ENCODE results near the gene STK40. TPM values are rescaled to one million over a fixed set of nuclear protein-coding genes. Genes with fewer than 3 reads are reported as not detected.
A peak's percentile ranks its signal among the peaks of the same experiment; 100 is the strongest.

Gene STK40
- polyA plus RNA-seq, 3 donors: 40.2 to 65.9 (median 55.8) TPM

DNA sequence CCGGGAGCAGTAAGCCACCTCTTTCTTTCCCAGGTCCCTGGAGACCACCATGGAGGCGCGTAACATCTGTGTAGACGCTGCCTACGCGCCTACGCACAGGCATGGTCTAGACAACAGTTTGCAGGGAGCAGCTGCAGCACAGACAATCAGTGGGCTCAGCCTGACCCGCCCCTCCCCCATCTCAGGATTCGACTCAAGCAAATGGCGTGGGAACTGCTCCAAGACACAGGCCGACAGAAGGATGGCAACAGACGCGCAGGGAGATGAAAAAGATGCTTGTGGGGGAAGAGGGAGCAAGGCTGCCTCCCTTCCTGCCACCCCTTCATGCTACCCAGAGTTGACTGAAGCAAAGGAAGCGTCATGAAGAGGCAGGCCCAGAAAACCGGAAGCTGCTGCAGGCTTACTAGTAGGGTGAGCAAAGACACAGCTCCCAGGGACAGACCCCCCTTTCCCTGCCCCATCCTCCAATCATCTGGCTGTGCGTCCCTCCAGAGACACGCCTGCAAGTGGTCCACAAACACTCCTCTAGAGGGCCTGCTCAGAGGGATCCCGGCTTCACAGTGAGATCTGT, 19.5 kb downstream of the STK40 start:
- TF ChIP-seq, protein P1, sequence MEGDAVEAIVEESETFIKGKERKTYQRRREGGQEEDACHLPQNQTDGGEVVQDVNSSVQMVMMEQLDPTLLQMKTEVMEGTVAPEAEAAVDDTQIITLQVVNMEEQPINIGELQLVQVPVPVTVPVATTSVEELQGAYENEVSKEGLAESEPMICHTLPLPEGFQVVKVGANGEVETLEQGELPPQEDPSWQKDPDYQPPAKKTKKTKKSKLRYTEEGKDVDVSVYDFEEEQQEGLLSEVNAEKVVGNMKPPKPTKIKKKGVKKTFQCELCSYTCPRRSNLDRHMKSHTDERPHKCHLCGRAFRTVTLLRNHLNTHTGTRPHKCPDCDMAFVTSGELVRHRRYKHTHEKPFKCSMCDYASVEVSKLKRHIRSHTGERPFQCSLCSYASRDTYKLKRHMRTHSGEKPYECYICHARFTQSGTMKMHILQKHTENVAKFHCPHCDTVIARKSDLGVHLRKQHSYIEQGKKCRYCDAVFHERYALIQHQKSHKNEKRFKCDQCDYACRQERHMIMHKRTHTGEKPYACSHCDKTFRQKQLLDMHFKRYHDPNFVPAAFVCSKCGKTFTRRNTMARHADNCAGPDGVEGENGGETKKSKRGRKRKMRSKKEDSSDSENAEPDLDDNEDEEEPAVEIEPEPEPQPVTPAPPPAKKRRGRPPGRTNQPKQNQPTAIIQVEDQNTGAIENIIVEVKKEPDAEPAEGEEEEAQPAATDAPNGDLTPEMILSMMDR (IDR thresholded peaks at IDR 0.05): no peak

DNA sequence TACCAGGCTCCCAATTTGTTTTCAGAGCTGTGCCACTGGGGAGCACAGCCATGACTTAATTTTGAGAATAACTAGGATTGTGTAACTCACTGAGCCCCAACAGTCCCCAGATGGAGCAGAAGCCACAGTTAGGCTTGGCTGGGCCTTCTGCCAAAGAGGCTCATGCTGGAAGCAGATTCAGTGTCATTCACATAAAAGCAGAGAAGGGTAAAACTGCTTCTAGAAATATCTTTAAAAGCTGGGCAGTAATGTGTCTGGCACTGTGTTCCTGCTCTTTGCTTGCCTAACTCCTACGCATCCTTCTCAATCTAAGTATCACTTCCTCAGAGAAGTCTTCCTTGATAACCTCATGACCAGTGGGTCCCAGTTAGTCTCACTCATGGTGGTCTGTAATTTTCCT, 20.3 kb downstream of the STK40 start:
- H3K27ac Mint-ChIP-seq: peak overlapping the region; percentile 91 to 96 (median 93)
- Histone ChIP-seq H3K27ac (ENCODE audit: low read depth in 1 of 2, low read length in 2 of 2) (peak overlapping the region; percentile 62 to 86), H3K79me2 (ENCODE audit: insufficient read depth, low read length) (peaks cover 53% of the 10 kb centered on the region), H3K27me3 (ENCODE audit: control insufficient read depth in 2 of 2, insufficient read depth in 2 of 2, low read length in 2 of 2) (no peaks in the 10 kb centered on the region), H3K36me3 (replicated peaks in 1 of 2; ENCODE audit: control insufficient read depth in 1 of 2, insufficient read depth in 2 of 2, low read length in 2 of 2) (peaks cover 20 to 46% of the 10 kb centered on the region in 2 donors), H3K4me3 (replicated peaks in 1 of 3; ENCODE audit: low read depth in 2 of 3, low read length in 3 of 3) (no peak overlapping the region), H4K20me1 (ENCODE audit: insufficient read depth, low read length) (peaks cover 60% of the 10 kb centered on the region), H3K9ac (ENCODE audit: insufficient read depth, low read length, poor library complexity, severe bottlenecking) (no peak overlapping the region), H3K4me2 (replicated peaks; ENCODE audit: extremely low read depth, low read length, poor library complexity, severe bottlenecking) (peak overlapping the region; percentile 41), H3K4me1 (ENCODE audit: control insufficient read depth in 1 of 2, insufficient read depth in 2 of 2, low read length in 2 of 2) (peaks cover 42 to 46% of the 10 kb centered on the region in 2 donors), H3K9me3 (replicated peaks in 1 of 2; ENCODE audit: control insufficient read depth in 1 of 2, insufficient read depth in 1 of 2, low read length in 2 of 2) (no peaks in the 10 kb centered on the region), H2AFZ (ENCODE audit: insufficient read depth, low read depth, low read length, poor library complexity, severe bottlenecking) (no peak overlapping the region)
- H3K9me3 Mint-ChIP-seq: peaks cover 0 to 1% (median 0%) of the 10 kb centered on the region in 7 donors
- 0% methylated on average over 1 of the region's 1 CpG for WGBS (ENCODE audit: insufficient coverage)
- H3K27me3 Mint-ChIP-seq (ENCODE audit: low read depth in 3 of 3): no peaks in the 10 kb centered on the region
- no peak overlapping the region for H3K4me3 Mint-ChIP-seq
- DNase-seq: peak; percentile 21 to 56 (median 43)
- H3K4me1 Mint-ChIP-seq: peaks cover 44% of the 10 kb centered on the region
- TF ChIP-seq, protein P1 (IDR thresholded peaks at IDR 0.05): no peak
- peaks cover 48 to 58% of the 10 kb centered on the region in 2 donors for H3K36me3 Mint-ChIP-seq
- intact Hi-C loops (cut with micrococcal nuclease): no loop called here

More for the DNA sequence above, 19.5 kb downstream of the STK40 start:
- Mint-ChIP-seq H3K36me3 (peaks cover 43 to 50% of the 10 kb centered on the region in 2 donors), H3K27me3 (ENCODE audit: low read depth in 3 of 3) (no peaks in the 10 kb centered on the region), H3K27ac (peak overlapping the region; percentile 91 to 96 (median 93)), H3K9me3 (peaks cover 0 to 1% (median 0%) of the 10 kb centered on the region in 7 donors), H3K4me3 (peak overlapping the region; percentile 27 to 64), H3K4me1 (peaks cover 50% of the 10 kb centered on the region)
- intact Hi-C loops (cut with micrococcal nuclease): no loop called here
- Histone ChIP-seq H3K4me1 (ENCODE audit: control insufficient read depth in 1 of 2, insufficient read depth in 2 of 2, low read length in 2 of 2) (peaks cover 50 to 54% of the 10 kb centered on the region in 2 donors), H3K4me2 (replicated peaks; ENCODE audit: extremely low read depth, low read length, poor library complexity, severe bottlenecking) (peak overlapping the region; percentile 41), H3K36me3 (replicated peaks in 1 of 2; ENCODE audit: control insufficient read depth in 1 of 2, insufficient read depth in 2 of 2, low read length in 2 of 2) (peaks cover 15 to 40% of the 10 kb centered on the region in 2 donors), H3K79me2 (ENCODE audit: insufficient read depth, low read length) (peaks cover 59% of the 10 kb centered on the region), H3K9ac (ENCODE audit: insufficient read depth, low read length, poor library complexity, severe bottlenecking) (no peak overlapping the region), H2AFZ (ENCODE audit: insufficient read depth, low read depth, low read length, poor library complexity, severe bottlenecking) (no peak overlapping the region), H3K27me3 (ENCODE audit: control insufficient read depth in 2 of 2, insufficient read depth in 2 of 2, low read length in 2 of 2) (no peaks in the 10 kb centered on the region), H3K9me3 (replicated peaks in 1 of 2; ENCODE audit: control insufficient read depth in 1 of 2, insufficient read depth in 1 of 2, low read length in 2 of 2) (no peaks in the 10 kb centered on the region), H4K20me1 (ENCODE audit: insufficient read depth, low read length) (peaks cover 53% of the 10 kb centered on the region), H3K27ac (ENCODE audit: low read depth in 1 of 2, low read length in 2 of 2) (peak overlapping the region; percentile 62 to 86), H3K4me3 (replicated peaks in 1 of 3; ENCODE audit: low read depth in 2 of 3, low read length in 3 of 3) (peak overlapping the region in 1 of 3 experiments; percentile 51)
- WGBS (ENCODE audit: insufficient coverage): 60% methylated on average over 12 of the region's 18 CpGs
- DNase-seq: peak; percentile 78 to 83 (median 79)

Measured in CD14-positive monocyte (primary cell).